CD4-positive, alpha-beta T cell (primary cell): ENCODE results near the gene ORMDL2. TPM values are rescaled to one million over a fixed set of nuclear protein-coding genes. Genes with fewer than 3 reads are reported as not detected.

ENCODE experiments used
- ATAC-seq: fragments of 200-7000 bp; cut with Tn5 transposase; one replicate; pipeline ENCODE4 v1.10.0; 2022; ENCODE audit warnings: mild to moderate bottlenecking; ENCODE audit not compliant: poor library complexity
- CTCF ChIA-PET: fragments of 350-600 bp; sonication (Branson Sonifier 250); formaldehyde crosslinking; loops from one replicate; lab custom pipeline; 2021; ENCODE audit warnings: antibody characterized with exemption, inconsistent platforms; lab: Charles Lee
- POLR2A ChIA-PET: fragments of 350-600 bp; sonication (Branson Sonifier 250); formaldehyde crosslinking; loops from one replicate; lab custom pipeline; 2021; ENCODE audit warnings: antibody characterized with exemption, inconsistent platforms; lab: Charles Lee
- DNase-seq, 14 experiments: peaks; one replicate each; pipeline ENCODE4 v3.0.0-alpha.2; 2013 to 2020; ENCODE audit warnings: mixed read lengths in 2 of 14
- H3K27ac ChIP-seq, 2 donors: one replicate each; pipeline versions ENCODE4 v1.5.1 to v1.7.0; 2013; ENCODE audit warnings: low read length in 2 of 2, low read depth in 1 of 2, mild to moderate bottlenecking in 1 of 2
- H3K27me3 ChIP-seq, 2 experiments: 1 replicate in 1 of 2; 2 replicates in 1 of 2; pipeline versions ENCODE4 v1.6.1 to v1.7.0; 2013; ENCODE audit warnings: low read length in 2 of 2, control low read depth in 1 of 2, mild to moderate bottlenecking in 1 of 2, moderate library complexity in 1 of 2; ENCODE audit not compliant: insufficient read depth in 2 of 2, control insufficient read depth in 1 of 2
- H3K36me3 ChIP-seq: one replicate; pipeline ENCODE4 v1.6.1; 2013; ENCODE audit warnings: low read length, control low read depth; ENCODE audit not compliant: insufficient read depth
- H3K4me1 ChIP-seq: one replicate; pipeline ENCODE4 v1.6.1; 2013; ENCODE audit warnings: low read length, control low read depth; ENCODE audit not compliant: insufficient read depth
- H3K4me3 ChIP-seq: one replicate; pipeline ENCODE4 v1.5.1; 2013; ENCODE audit warnings: mild to moderate bottlenecking, low read length, moderate library complexity
- H3K9me3 ChIP-seq, 2 experiments: 1 replicate in 1 of 2; 2 replicates in 1 of 2; pipeline versions ENCODE4 v1.6.1 to v1.7.0; 2013; ENCODE audit warnings: low read length in 2 of 2, mild to moderate bottlenecking in 2 of 2, control low read depth in 1 of 2, moderate library complexity in 1 of 2; ENCODE audit not compliant: control insufficient read depth in 1 of 2, insufficient read depth in 1 of 2
- H3K27ac Mint-ChIP-seq: one replicate; pipeline ENCODE4 v1.8.0; 2020; ENCODE audit warnings: mixed read lengths
- H3K27me3 Mint-ChIP-seq: one replicate; pipeline ENCODE4 v1.8.0; 2021; ENCODE audit warnings: mixed read lengths
- H3K36me3 Mint-ChIP-seq: one replicate; pipeline ENCODE4 v1.8.0; 2021; ENCODE audit warnings: low read depth, mixed read lengths
- H3K4me1 Mint-ChIP-seq: one replicate; pipeline ENCODE4 v1.8.0; 2021; ENCODE audit warnings: low read depth, mixed read lengths
- H3K4me3 Mint-ChIP-seq: one replicate; pipeline ENCODE4 v1.8.0; 2020; ENCODE audit warnings: mild to moderate bottlenecking, mixed read lengths
- H3K9me3 Mint-ChIP-seq: one replicate; pipeline ENCODE4 v1.8.0; 2020; ENCODE audit warnings: mixed read lengths
- CTCF ChIP-seq: fragments of 200-600 bp; IDR thresholded peaks from one replicate; pipeline ENCODE4 v1.8.0; 2022; ENCODE audit warnings: antibody characterized with exemption, mild to moderate bottlenecking
- intact Hi-C, 2 experiments: fragments of 100-400 bp; cut with DNase I in 1 of 2; cut with micrococcal nuclease in 1 of 2; formaldehyde crosslinking; loops; one replicate each; pipeline versions ENCODE4 v1.15.1 to v1.9.0; 2023 to 2025; cut with DNase I, micrococcal nuclease
- total RNA-seq, 174 experiments: library from RNA in 2 of 174; stranded (reverse) in 2 of 174; gene quantifications; one replicate each; pipeline ENCODE4 v1.2.3 and lab custom pipeline; 2021 to 2026

The ORMDL2 gene
- total RNA-seq, 2 experiments from 2014 or later, result 13.0 to 14.9 TPM

GRCh38 chr12:55820679-55821078, 2.8 kb downstream of the ORMDL2 start:
- DNase-seq, result no peak
- H3K36me3 Mint-ChIP-seq, result peaks cover 52% of the 10 kb centered on the region
- Histone ChIP-seq H3K36me3 (peaks cover 52% of the 10 kb centered on the region), H3K27me3 (no peaks in the 10 kb centered on the region), H3K4me1 (peaks cover 37% of the 10 kb centered on the region), H3K4me3 (no peak overlapping the region), H3K27ac (no peak overlapping the region), H3K9me3 (no peaks in the 10 kb centered on the region)
- ATAC-seq, result no peak
- peak overlapping the region; percentile 49 for H3K4me3 Mint-ChIP-seq
- ChIA-PET CTCF (interaction anchor here (0.9 to 2.4 kb wide), 4 partner anchors 9 to 120 kb away, joined by 3 to 8 read pairs (median 6); partner anchors contain the start of gene DNAJC14), POLR2A (interaction anchor here (1.5 to 7.6 kb wide), 3 partner anchors 10 to 154 kb away, joined by 4 to 251 read pairs (median 180); partner anchors contain the start of genes DGKA, DNAJC14, PYM1 and RAB5B)
- intact Hi-C loops, result loop anchor here (10.0 kb wide), 2 partner anchors 284 to 904 kb away; partner anchors contain the start of genes NACA (in 1 of the 2) and PA2G4 (in 1 of the 2)
- no peak overlapping the region for H3K27ac Mint-ChIP-seq
- H3K27me3 Mint-ChIP-seq, result no peaks in the 10 kb centered on the region
- peaks cover 26% of the 10 kb centered on the region for H3K4me1 Mint-ChIP-seq
- TF ChIP-seq CTCF, result no peak
- H3K9me3 Mint-ChIP-seq, result no peaks in the 10 kb centered on the region

GRCh38 chr12:55822228-55822627, 4.4 kb downstream of the ORMDL2 start:
- Histone ChIP-seq H3K4me3 (no peak overlapping the region), H3K9me3 (no peaks in the 10 kb centered on the region), H3K27ac (no peak overlapping the region), H3K27me3 (no peaks in the 10 kb centered on the region), H3K4me1 (peaks cover 44% of the 10 kb centered on the region), H3K36me3 (peaks cover 52% of the 10 kb centered on the region)
- H3K27ac Mint-ChIP-seq, result peak overlapping the region; percentile 64
- H3K27me3 Mint-ChIP-seq, result no peaks in the 10 kb centered on the region
- peaks cover 56% of the 10 kb centered on the region for H3K36me3 Mint-ChIP-seq
- intact Hi-C loops, result loop anchor here (10.0 kb wide), 2 partner anchors 283 to 903 kb away; partner anchors contain the start of genes NACA (in 1 of the 2) and PA2G4 (in 1 of the 2)
- no peaks in the 10 kb centered on the region for H3K9me3 Mint-ChIP-seq
- peaks cover 27% of the 10 kb centered on the region for H3K4me1 Mint-ChIP-seq
- peak; percentile 11 for TF ChIP-seq CTCF
- DNase-seq, result no peak
- ATAC-seq, result no peak
- CTCF ChIA-PET, result no interaction called here
- POLR2A ChIA-PET, result interaction anchor here (7.6 kb wide), 1 partner anchor 111 kb away, joined by 251 read pairs; the partner anchor contains the start of genes DGKA and PYM1
- H3K4me3 Mint-ChIP-seq, result no peak overlapping the region

GRCh38 chr12:55823419-55823818, 5.6 kb downstream of the ORMDL2 start:
- H3K36me3 Mint-ChIP-seq, result peaks cover 57% of the 10 kb centered on the region
- Histone ChIP-seq H3K27ac (no peak overlapping the region), H3K4me3 (no peak overlapping the region), H3K27me3 (no peaks in the 10 kb centered on the region), H3K4me1 (peaks cover 52% of the 10 kb centered on the region), H3K9me3 (no peaks in the 10 kb centered on the region), H3K36me3 (peaks cover 52% of the 10 kb centered on the region)
- intact Hi-C loops, result loop anchor here (10.0 kb wide), 2 partner anchors 281 to 901 kb away; partner anchors contain the start of genes NACA (in 1 of the 2) and PA2G4 (in 1 of the 2)
- H3K27ac Mint-ChIP-seq, result peak overlapping the region; percentile 64
- H3K27me3 Mint-ChIP-seq, result no peaks in the 10 kb centered on the region
- no peak for ATAC-seq
- POLR2A ChIA-PET, result interaction anchor here (1.2 kb wide), 1 partner anchor 112 kb away, joined by 4 read pairs; no protein-coding TSS in a partner anchor
- TF ChIP-seq CTCF, result no peak
- peak overlapping the region; percentile 15 for H3K4me3 Mint-ChIP-seq
- CTCF ChIA-PET, result no interaction called here
- H3K9me3 Mint-ChIP-seq, result no peaks in the 10 kb centered on the region
- DNase-seq, result no peak
- H3K4me1 Mint-ChIP-seq, result peaks cover 39% of the 10 kb centered on the region
